Femur (tissue), 1 donor: ENCODE measurements around the gene ITGB1BP2.
"Not testable (repeated sequence)": the region's sequence is repeated elsewhere in the genome, so short reads cannot be mapped to it uniquely, and the experiment has no call there.

Experiments used
- DNase-seq: peaks from one replicate; pipeline ENCODE4 v3.0.0-alpha.2; 2017

ITGB1BP2 gene

GRCh38 chrX:71301195-71301924 lies at the start of gene ITGB1BP2:
TSS of gene ITGB1BP2 (plus strand) at chrX:71301750. CDS start at chrX:71301807, 57 bp downstream.
- peak; percentile 44 for DNase-seq

- no peak for DNase-seq
Measured at GRCh38 chrX:71252221-71252620, 49.3 kb upstream of the ITGB1BP2 start.

- peak; percentile 64 for DNase-seq
Measured at GRCh38 chrX:71253253-71254091, 48.1 kb upstream of the ITGB1BP2 start.

DNA sequence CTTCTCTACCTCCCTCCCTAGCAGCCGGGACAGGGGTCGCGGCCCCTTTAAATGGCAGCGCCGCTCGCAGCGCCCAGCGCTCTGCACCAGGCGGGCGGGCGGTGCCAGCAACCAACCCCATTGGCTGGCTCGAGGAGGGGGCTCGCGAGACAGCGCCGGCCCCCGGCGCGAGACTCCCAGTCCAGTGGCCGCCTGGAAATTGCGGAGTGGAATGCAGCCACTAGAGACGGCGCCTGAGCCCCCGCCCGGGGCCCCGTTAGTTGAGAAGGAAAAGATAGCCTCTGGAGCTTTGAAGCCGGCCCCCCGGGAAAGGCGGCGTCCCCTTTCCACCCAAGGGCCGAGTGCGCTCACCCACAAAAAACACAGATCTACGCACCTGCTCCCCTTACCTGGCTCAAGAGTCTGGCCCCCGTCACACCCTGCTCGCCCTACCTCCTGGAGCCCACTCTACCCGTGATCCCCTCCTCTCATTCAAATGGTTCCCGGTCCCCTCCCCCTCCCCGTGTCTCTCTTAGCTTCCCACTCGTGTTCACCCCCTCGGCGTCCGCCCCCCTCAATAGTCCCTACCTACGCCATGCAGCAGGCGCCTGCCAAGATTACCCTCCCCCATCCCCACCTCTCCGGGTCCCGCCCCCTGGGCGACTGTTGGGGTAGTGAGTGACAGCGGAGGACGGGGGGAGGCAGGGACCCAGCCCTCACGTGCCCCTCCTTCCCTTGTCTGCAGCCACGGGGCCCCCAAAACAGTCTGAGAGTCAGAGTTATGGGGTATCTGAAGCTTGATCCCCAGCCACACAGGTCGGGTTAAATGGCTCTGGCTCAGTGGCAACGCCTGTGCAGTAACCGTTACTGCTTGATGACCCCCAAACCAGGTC lies 47.2 kb upstream of the ITGB1BP2 start, which contains the start of gene ZMYM3:
TSS of gene ZMYM3 (minus strand) at position 49 of the 872 bp plus-strand sequence. CDS start 885 bp downstream, outside the sequence.
- peak; percentile 92 for DNase-seq

- DNase-seq, result no peak
Measured at GRCh38 chrX:71256051-71256450, 45.5 kb upstream of the ITGB1BP2 start.

GRCh38 chrX:71256856-71257255 lies 44.7 kb upstream of the ITGB1BP2 start:
- DNase-seq, result no peak

DNA sequence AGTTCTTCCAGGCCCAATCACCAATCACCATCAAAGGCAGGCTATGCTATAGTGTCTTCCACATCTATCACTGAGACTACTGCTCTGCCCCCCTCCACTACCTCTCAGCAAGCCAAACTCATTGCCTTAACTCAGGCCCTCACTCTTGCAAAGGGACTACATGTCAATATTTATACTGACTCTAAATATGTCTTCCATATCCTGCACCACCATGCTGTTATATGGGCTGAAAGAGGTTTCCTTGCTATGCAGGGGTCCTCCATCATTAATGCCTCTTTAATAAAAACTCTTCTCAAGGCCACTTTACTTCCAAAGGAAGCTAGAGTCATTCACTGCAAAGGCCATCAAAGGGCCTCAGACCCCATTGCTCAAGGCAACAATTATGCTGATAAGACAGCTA lies 32.9 kb upstream of the ITGB1BP2 start:
- DNase-seq, result not testable (repeated sequence)

DNA sequence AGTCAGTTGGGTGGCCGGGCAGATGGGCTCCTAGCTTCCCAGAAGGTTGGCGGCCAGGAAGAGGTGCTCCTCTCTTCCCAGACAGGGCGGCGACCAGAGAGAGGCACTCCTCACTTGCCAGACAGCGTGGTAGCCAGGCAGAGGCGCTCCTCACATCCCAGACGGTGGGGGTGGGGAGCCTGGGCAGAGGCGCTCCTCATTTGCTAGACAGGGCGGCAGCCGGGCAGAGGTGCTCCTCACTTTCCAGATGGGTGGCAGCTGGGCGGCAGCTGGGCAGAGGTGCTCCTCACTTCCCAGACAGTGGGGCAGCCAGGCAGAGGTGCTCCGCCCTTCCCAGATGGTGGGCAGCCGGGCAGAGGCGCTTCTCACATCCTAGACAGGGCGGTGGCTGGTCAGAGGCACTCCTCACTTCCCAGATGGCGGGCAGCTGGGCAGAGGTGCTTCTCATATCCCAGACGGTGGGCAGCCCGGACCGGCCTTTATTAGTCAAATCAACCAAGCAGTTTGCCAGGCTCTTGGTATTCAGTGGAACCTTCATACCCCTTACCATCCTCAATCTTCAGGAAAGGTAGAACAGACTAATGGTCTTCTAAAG lies 31.7 kb upstream of the ITGB1BP2 start:
- DNase-seq, result no peak

GRCh38 chrX:71272313-71272712 lies 29.2 kb upstream of the ITGB1BP2 start:
- DNase-seq, result not testable (repeated sequence)

DNA sequence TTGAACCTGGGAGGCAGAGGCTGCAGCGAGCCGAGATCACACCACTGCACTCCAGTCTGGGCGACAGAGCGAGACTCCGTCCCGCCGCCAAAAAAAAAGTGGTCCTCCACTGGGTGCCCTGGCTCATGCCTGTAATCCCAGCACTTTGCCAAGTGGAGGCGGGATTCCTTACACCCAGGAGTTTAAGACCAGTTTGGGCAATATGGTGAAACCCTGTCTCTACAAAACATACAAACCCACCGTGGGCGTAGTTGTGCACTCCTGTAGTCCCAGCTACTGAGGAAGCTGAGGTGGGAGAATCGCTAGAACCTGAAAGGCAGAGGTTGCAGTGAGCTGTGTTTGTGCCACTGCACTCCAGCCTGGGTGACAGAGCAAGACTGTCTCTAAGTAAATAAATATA lies 20.2 kb upstream of the ITGB1BP2 start:
- DNase-seq, result not testable (repeated sequence)

- no peak for DNase-seq
Measured at GRCh38 chrX:71282514-71283402, 18.8 kb upstream of the ITGB1BP2 start.

DNA sequence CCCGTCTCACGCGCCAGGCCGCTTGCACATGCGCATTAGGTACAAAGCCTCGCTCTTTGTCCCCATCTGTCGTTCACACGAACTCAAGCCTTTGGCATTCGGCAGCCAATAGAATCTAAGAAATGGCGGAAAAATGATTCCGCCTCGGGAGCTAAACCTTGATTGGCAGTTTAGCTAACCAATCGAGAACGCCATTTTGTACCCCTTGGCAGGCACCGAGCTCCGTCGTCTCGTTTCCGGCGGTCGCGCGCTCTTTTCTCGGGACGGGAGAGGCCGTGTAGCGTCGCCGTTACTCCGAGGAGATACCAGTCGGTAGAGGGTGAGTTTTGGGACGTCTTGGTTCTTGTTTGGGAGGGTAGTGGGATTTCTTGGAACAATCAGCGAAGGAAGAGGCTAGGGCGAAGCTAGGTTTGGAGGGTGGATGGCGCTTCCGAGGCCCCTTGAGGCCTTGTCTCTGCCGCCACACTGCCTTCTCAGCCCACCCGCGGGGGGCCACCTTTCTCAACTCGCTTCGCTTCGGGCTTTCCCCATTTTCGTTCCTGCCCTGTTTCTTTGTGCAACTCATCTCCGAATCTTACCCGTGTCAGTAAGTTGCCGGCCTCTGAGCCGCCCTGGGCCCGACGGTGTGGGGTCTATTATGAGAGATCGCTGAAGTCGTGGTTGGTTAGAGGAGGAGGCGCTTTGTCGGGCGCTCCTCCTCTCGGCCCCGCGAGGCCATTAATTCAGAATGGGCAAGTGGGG lies 18.0 kb upstream of the ITGB1BP2 start, which contains the start of gene NONO:
TSS of gene NONO (plus strand) at position 233 of the 741 bp plus-strand sequence. CDS start 7,003 bp downstream, outside the sequence.
- DNase-seq, result peak; percentile 94

DNA sequence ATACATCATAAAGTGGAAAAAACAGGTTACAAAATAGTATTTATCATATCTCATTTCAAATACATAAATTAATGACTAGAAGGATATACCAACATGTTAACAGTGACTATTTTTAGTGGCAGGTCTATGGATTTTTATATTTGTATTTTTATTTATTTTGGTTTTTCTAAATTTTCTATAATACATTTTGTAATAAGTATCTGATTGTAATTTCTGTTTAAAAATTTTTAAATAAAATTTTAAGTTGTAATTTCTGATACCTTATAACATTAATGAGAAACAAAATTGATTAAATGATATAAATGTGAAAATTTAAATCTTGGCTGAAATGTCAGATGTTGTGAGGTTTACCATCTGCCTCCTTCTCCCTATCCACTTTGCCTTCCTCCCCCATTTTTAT lies 15.6 kb upstream of the ITGB1BP2 start:
- no peak for DNase-seq

GRCh38 chrX:71291381-71291780 lies 10.2 kb upstream of the ITGB1BP2 start:
- no peak for DNase-seq

GRCh38 chrX:71292669-71293365 lies 8.7 kb upstream of the ITGB1BP2 start:
- DNase-seq, result no peak

DNA sequence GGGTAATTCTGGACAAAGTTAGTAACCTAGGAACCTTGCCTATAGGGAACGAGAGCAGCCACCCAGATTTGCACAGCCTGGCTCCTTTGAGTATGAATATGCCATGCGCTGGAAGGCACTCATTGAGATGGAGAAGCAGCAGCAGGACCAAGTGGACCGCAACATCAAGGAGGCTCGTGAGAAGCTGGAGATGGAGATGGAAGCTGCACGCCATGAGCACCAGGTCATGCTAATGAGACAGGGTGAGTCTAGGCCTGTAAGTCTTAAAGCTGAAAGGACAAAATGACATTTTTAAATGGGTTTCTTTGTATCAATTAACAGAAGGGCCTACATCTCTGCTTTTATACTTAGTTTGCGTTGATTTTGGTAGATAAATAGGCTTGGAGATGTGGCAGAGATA lies 4.7 kb upstream of the ITGB1BP2 start:
- no peak for DNase-seq

DNA sequence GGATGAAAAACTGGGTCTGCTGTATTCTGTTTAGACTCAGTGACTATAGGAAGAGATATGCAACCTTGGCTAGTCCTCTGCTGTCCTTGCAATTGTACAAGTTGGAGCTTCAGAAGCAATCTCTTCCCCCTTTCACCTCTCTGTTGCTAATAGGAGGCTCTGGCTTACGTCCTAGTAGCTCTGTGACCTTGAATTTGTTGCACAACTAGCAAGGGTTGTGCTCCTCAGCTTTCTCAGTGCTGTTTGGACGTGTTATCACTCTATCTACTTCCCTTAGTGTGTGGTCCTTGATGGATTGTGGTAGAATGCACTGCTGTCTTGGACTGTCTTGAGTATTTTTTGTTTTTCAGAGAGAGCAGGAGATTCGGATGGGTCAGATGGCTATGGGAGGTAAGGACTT lies 3.4 kb upstream of the ITGB1BP2 start:
- DNase-seq, result no peak

GRCh38 chrX:71300064-71300463 lies 1.5 kb upstream of the ITGB1BP2 start:
- not testable (repeated sequence) for DNase-seq

- DNase-seq, result not testable (repeated sequence)
Measured at GRCh38 chrX:71300495-71300894, 1.1 kb upstream of the ITGB1BP2 start.
